Activated T-cell treated with anti-CD3 and anti-CD28 coated beads for 4 hours (primary cell): ENCODE data around the gene HTT.
"Not testable (repeated sequence)": the region's sequence is repeated elsewhere in the genome, so short reads cannot be mapped to it uniquely, and the experiment has no call there.

Source experiments
- DNase-seq: peaks from one replicate; pipeline ENCODE4 v3.0.0-alpha.2; 2020

The HTT gene

DNA sequence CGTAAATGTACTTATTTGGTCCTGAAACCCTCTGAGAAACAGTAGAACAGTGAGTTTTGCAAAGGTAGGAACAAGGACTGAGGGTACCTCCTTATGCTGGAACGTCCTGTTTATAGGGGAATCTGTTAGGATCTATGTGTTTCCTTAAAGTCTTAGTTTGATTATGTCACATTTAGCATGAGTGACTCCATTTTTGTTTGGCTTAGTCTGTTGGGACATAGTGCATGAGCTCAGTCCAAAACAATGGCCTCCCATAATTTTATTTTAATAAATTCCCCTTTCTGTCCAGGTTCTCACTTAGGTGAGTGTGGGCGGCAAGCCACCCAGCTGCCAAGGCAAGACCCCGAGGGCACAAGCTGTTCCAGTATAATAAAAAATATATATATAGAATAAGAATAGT is 27.9 kb upstream of the HTT start:
- DNase-seq = no peak

DNA sequence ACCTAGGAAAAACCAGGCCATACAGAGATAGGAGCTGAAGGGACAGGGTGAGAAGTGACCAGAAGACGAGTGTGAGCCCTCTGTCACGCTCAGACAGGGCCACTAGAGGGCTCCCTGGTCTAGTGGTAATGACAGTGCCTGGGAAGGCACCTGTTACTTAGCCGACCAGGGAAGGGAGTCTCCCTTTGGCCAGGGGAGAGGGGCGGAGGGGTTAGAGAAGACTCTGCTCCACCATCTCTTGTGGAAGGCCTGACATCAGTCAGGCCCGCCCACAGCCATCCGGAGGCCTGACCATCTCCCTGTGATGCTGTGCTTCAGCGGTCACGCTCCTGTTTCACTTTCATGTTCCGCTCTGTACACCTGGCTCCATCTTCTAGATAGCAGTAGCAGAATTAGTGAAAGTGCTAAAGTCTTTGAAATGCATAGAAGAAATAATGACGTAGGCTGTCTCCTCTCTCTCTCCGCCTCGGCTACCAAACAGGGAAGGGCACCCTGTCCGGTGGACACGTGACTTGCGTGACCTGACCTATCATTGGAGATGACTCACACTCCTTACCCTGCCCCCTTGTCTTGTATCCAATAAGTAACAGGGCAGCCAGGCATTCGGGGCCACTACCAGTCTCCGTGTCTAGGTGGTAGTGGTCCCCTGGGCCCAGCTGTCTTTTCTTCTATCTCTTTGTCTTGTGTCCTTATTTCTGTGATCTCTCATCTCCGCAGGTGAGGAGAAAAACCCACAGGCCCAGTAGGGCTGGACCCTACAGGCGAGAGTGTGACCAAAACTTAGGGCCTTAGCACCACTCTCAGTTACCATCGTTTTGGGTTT is 26.8 kb upstream of the HTT start:
- DNase-seq = peak; percentile 46

DNA sequence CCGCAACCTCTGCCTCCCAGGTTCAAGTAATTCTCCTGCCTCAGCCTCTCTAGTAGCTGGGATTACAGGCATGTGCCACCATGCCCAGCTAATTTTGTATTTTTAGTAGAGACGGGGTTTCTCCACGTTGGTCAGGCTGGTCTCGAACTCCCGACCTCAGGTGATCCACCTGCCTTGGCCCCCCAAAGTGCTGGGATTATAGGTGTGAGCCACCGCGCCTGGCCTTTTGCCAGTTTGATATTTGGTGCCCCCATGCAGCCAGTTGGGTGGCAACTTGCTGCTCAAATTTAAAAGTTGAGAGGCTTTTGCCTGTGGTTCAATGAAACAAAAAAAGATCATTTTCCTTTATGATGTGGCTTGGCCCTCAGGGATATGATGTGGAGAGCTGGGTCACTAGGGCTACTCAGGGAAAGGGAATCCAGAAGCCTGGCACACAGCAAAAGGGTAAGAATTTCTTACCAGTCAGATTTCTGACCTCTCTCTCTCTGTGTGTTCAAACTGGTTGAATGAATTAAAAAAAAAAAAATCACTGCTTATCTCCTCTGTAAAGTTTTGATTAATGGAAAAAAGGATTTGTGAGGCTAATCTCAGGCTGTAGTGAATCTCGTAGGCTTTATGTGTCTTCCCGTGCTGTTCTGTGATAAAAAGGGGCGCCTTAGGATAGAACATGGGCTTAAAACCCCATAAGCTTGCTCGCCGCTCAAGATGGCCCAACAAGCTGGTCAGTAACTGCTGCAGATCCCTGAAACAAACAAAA is 23.2 kb upstream of the HTT start:
- DNase-seq = not testable (repeated sequence)

DNA sequence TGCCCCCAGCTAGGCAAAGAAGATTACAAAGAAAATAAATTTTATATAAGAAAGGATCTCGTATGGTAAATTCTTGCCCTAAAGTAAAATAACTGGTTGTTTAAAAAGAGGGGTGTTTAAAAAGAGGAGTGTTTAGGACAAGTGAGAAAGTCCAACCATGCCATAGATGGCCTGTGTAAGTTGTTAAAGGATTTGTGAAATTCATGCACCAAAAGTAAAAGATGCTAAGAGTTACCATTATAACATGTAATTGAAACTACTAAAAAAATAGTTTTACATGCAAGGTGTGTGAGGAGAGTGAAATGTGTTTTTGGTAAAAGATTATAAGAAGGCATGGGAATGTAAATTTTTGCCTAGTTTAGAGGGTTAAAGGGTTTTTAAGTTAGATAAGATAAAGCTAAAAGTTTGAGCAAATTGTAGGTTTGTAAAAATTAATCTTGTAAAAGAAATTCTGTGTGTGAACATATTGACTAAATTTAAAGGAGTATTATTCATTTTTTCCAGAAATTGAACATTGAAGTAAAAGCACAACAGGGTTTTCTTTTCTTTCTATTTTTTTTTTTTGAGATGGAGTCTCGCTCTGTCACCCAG is 20.2 kb upstream of the HTT start:
- DNase-seq = no peak

DNA sequence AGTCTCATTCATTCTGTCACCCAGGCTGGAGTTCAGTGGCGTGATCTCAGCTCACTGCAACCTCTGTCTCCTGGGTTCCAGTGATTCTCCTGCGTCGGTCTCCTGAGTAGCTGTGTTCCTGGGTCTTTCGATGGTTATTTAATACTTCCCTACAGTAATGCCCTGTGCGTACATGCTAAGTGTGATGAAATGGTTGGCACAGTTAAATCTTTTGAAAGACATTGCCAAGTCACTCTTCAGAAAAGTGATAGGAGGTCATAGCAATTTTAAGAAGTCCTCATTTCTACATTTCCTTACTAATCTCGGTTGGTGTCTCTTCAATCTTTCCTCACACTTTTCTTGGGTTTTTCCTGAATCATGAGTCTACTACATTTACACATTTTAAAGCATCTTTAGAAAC is 14.5 kb upstream of the HTT start:
- no peak for DNase-seq

DNA sequence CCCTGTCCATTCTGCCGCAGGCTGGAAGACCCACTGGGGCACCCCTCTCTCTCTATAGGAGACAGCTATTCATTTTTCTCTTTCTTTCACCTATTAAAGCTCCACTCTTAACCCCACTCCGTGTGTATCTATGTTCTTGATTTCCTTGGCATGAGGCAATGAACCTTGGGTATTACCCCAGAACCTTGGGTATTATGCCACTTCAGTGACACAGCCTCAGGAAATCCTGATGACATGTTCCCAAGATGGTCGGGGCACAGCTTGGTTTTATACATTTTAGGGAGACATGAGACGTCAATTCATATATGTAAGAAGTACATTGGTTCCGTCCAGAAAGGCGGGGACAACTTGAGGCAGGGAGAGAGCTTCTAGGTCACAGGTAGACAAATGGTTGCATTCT is 13.5 kb upstream of the HTT start:
- no peak for DNase-seq

DNA sequence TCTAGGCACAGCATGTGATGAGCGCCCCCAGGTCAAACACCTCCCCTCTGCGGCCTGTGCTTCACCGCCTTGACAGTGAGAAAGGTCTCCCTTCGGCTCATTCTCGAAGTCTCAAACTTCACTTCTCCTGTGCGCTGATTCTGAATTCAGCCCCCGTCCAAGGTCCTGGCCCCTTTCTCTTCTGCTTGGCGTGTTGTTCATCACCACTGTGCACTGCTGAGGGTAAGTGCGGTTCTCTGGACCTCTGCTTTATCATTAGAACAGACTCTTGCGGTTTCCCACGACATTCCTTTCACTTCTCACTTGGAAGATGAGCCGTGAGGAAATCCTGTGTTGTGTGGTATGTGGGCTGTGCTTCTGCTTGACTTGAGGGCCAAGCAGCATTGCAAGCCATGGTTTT is 12.0 kb upstream of the HTT start:
- DNase-seq = no peak

DNA sequence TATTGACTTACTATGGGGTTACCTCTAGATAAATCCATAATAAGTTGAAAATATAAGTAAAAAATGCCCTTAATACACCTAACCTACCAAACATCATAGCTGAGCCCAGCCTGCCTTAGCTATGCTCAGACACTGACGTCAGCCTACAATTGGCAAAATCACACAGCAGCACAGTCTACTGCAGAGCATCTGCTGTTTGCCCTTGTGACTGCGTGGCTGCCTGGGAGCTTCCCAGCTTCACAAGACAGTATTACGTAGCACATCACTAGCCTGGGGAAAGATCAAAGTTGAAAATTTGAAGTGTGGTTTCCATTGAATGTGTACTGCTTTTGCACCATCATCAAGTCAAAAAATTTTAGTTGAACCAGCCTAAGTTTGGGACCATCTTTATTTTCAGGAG is 8.9 kb upstream of the HTT start:
- DNase-seq = no peak

DNA sequence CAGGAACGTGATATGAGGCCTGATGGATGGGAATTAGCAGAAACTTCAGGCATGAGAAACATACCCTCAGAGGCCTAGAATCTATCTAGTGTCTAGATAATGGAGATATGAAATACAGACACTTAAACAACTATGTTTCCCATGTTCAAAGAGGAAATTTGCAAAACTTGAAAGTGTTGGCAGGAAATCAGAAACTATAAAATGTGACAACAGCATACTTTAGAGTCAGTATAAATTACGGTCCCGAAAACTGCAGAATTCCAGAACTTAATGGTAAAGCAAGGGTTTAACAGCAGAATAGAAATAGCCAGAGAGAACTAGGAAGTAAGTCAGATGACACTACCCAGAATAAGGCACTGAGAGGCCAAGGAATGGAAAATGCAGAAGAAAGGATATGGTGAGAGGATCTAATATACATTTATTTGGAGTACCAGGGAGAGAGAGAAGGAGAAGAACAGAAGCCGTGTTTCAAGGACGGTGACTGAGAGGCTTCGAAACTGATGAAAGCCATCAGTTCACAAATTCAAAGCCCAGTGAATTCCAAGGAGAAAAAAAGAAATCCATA is 7.6 kb upstream of the HTT start:
- DNase-seq = no peak

DNA sequence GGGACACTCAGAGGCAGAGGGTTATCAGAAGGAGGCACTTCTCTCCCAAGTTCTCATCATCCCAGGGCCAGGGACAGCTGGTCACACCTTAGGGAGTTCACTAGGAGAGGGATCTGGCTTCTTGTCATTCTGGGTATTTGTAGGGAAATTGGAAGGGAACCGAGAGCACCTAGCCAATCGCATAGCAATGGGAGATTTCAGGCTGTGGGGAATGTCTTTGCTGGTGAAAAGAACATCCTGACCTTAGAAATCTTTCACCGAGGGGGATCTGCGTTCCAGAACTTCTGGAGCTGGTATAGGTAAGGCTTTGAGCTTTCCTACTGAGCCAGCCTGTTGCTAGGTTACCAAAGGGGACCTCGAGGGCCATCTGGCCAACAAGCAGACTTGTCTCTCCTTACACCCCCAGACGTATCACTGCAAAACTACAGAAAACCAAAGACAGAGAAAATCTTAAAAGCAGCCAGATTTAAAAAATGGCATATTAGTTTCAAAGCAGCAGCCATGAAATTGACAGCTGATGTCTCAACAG is 6.9 kb upstream of the HTT start:
- DNase-seq = no peak

DNA sequence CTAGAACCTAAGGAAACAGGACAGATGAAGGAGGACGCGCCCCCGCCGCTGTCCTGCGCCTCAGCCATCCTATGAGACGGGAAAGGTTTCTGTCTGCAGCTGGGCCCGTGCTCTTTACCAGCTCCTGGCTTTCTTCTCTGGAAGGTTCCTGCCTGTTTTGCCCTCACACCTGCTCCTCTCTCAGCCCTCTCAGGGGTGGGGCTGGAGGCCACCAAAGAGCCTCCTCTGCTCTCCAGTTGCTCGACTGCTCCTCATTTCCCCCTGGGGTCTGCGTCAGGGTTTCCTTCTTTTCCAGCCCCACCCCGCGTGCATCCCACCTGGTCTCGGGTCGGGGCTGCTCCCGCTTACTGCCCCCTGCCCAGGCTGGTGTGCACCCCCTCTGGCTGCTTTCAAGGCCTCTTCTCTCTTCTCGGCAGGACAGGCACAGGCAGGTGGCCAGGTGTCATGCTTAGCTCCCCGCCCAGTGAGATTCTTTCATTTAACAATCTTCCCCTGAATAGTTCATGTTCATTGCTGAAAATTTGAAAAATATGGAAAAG is 4.8 kb upstream of the HTT start:
- DNase-seq = no peak

DNA sequence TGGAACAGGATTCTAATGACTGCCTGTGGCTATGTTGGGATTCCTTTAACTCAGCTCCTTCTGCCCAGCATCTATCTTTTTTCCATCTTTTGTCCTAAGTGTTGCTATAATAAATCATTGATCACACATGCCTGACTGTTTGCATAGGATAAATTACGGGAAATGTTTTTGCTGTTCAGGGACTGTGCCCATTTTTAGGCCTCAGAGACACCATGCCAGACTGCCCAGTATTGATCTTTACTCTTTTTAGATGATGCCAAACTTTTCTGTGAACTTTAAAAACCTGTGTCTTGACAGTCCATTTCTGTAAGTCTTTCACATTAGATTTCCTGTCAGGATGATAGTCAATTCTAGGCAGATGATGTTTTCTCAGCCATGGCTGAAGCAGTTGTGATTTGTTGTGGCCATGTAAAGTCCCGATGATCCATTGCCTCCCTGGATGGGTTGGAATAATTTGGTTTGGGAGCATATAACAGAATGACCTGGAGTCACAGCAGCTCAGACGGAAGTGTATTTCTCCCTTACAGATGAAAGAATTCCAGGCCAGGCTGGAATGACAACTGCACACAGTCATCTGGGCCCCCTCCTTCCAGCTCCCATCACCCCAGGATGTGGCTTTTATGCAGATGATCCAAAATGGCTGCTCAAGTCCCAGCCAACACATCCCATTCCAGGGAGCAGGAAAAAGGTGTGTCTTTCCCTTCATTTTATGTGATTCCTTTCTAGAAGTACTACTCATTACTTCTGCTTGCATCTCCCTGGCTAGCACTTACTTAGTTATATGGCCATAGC is 3.6 kb upstream of the HTT start:
- no peak for DNase-seq

DNA sequence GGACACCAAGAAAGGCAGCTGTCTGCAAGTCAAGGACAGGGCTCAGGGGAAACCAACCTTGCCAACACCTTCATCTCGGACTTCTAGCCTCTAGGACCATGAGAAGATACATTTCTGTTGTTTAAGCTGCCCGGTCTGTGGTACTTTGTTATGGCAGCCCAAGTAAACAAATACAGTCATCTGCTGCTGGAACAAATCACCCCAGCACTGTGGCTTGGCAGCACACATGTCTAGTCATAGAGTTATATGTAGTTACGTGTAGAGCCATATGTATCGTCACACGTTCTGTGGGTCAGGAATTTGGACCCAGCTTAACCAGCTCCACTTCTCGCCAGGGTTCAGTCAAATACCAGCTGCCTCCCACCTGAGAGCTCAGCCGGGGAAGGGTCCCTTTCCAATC is 2.7 kb upstream of the HTT start:
- DNase-seq = no peak

DNA sequence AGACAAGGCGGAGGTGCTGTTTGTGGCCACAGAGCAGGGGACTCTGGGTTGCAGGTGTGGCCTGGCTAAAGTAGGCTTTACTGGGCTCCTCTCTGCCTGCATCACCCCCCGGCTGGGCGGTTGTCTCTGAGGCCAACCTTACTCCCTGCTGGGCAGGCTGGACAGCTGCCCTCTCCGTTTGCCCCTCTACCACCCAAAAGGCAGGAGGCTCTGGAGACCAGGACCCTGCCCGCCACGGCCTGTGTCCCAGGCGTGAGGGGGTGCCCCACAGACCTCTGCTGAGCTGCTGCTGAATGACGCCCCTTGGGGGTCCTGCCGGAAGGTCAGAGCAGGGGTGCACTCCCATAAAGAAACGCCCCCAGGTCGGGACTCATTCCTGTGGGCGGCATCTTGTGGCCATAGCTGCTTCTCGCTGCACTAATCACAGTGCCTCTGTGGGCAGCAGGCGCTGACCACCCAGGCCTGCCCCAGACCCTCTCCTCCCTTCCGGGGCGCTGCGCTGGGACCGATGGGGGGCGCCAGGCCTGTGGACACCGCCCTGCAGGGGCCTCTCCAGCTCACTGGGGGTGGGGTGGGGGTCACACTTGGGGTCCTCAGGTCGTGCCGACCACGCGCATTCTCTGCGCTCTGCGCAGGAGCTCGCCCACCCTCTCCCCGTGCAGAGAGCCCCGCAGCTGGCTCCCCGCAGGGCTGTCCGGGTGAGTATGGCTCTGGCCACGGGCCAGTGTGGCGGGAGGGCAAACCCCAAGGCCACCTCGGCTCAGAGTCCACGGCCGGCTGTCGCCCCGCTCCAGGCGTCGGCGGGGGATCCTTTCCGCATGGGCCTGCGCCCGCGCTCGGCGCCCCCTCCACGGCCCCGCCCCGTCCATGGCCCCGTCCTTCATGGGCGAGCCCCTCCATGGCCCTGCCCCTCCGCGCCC is 1.1 kb upstream of the HTT start:
- no peak for DNase-seq

DNA sequence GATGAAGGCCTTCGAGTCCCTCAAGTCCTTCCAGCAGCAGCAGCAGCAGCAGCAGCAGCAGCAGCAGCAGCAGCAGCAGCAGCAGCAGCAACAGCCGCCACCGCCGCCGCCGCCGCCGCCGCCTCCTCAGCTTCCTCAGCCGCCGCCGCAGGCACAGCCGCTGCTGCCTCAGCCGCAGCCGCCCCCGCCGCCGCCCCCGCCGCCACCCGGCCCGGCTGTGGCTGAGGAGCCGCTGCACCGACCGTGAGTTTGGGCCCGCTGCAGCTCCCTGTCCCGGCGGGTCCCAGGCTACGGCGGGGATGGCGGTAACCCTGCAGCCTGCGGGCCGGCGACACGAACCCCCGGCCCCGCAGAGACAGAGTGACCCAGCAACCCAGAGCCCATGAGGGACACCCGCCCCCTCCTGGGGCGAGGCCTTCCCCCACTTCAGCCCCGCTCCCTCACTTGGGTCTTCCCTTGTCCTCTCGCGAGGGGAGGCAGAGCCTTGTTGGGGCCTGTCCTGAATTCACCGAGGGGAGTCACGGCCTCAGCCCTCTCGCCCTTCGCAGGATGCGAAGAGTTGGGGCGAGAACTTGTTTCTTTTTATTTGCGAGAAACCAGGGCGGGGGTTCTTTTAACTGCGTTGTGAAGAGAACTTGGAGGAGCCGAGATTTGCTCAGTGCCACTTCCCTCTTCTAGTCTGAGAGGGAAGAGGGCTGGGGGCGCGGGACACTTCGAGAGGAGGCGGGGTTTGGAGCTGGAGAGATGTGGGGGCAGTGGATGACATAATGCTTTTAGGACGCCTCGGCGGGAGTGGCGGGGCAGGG is 568 bp downstream of the HTT start:
- DNase-seq = peak; percentile 43

DNA sequence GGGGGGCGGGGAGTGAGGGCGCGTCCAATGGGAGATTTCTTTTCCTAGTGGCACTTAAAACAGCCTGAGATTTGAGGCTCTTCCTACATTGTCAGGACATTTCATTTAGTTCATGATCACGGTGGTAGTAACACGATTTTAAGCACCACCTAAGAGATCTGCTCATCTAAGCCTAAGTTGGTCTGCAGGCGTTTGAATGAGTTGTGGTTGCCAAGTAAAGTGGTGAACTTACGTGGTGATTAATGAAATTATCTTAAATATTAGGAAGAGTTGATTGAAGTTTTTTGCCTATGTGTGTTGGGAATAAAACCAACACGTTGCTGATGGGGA is 1.1 kb downstream of the HTT start:
- no peak for DNase-seq

DNA sequence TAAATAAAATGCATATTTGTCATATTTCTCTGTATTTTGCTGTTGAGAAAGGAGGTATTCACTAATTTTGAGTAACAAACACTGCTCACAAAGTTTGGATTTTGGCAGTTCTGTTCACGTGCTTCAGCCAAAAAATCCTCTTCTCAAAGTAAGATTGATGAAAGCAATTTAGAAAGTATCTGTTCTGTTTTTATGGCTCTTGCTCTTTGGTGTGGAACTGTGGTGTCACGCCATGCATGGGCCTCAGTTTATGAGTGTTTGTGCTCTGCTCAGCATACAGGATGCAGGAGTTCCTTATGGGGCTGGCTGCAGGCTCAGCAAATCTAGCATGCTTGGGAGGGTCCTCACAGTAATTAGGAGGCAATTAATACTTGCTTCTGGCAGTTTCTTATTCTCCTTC is 3.3 kb downstream of the HTT start:
- DNase-seq = no peak

DNA sequence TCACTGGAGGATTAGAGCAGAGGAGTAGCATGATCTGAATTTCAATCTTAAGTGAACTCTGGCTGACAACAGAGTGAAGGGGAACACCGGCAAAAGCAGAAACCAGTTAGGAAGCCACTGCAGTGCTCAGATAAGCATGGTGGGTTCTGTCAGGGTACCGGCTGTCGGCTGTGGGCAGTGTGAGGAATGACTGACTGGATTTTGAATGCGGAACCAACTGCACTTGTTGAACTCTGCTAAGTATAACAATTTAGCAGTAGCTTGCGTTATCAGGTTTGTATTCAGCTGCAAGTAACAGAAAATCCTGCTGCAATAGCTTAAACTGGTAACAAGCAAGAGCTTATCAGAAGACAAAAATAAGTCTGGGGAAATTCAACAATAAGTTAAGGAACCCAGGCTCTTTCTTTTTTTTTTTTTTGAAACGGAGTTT is 5.2 kb downstream of the HTT start:
- DNase-seq = no peak

DNA sequence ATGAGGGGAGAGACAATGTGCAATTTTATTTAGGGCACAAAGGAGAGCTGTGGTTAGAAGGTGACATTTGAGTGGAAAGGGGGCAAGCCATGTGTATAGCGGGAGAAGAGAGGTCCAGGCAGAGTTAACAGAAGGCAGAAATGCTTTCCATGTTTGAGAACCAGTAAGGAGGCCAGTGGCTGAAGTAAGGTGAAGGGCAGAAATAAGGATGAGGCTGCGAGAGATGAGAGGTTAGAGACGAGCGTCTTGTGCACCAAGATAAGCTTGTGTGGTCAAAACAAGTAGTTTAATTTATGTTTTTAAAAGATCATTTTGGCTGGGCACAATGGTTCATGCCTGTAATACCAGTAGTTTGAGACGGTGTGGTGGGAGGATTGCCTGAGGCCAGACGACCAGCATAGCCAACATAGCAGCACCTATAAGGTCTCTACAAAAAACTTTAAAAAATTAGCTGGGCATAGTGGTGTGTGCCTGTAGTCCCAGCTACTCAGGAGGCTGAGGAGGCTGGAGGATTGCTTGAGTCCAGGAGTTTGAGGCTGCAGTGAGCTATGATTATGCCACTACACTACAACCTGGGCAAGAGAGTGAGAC is 8.5 kb downstream of the HTT start:
- no peak for DNase-seq

DNA sequence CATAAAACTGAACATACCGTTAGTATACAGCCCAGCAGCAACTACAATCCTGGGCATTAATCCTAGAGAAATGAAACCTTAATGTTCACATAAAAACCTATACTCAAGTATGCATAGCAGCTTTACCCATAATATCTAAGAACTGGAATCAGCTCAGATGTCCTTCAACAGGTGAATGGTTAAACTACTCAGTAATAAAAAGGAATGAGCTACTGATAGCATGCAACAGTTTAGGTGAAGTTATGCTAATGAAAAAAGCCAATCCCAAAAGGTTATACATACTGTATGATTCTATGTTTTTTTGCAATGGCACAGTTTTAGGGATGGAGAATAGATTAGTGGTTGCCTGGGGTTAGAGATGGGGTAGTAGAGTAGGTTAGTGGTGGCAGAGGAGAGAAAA is 9.3 kb downstream of the HTT start:
- no peak for DNase-seq
